Ishikawa (cell line): ENCODE data around the gene DAGLB.

ENCODE experiments used
- EGR1 ChIP-seq: IDR thresholded peaks from 2 replicates; pipeline ENCODE4 v1.6.1; 2012
- EP300 ChIP-seq: IDR thresholded peaks from 2 replicates; pipeline ENCODE4 v1.6.1; 2012; ENCODE audit warnings: borderline replicate concordance
- RAD21 ChIP-seq: IDR thresholded peaks from 2 replicates; pipeline ENCODE4 v1.6.1; 2012; ENCODE audit warnings: low read depth
- YY1 ChIP-seq: IDR thresholded peaks from 2 replicates; pipeline ENCODE4 v1.6.1; 2012; ENCODE audit warnings: low read depth
- TF ChIP-seq, protein P1 (sequence below): IDR thresholded peaks from 2 replicates; pipeline ENCODE4 v1.6.1; 2012

DNA sequence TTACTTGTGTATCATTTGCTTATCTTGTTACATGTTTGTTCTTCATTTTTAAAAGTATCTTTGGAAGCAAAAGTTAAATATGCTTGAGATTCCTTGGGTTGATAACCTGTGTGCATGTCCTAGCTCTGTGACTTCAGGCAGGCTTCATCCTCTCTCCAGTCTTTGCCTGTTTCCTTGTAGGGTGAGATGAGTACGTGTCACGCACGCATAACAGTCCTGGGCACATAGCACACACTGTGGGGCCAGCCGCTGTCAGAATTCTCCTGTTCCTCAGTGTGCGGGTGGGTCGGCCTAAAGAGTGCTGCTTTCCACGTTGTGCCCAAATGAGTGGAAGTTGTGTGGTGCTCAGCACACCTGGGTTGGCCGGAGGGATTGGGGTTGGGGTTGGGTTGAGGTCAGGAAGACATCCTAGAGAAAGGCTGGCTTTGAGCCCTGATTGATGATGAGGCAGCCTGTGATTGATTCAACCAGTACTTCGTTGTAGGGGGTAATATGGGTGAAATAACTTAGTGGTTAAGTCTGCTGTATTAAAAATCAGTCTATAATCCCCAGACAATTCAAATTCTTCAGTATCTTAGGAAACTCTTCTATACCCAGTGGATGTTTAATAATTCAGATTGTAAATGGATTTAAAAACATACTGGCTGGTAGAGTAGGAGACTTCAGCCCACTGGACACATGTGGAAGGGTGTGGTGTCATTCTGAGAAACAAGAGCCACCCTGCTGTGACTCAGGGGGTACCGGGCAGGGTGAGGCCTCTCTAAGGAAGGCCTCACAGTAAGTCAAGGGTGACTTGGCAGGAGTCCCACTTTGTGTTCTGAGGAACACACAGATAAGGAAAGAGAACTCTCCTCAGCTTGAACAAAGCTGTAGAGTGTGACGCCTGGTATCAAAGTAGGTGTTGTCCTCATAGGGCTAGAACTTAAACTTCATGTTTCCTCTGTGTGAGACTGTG, 54.8 kb downstream of the DAGLB start:
- TF ChIP-seq RAD21 (no peak), EP300 (no peak), YY1 (no peak), EGR1 (no peak)
- TF ChIP-seq, protein P1, sequence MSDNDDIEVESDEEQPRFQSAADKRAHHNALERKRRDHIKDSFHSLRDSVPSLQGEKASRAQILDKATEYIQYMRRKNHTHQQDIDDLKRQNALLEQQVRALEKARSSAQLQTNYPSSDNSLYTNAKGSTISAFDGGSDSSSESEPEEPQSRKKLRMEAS: 0 out of 2 replicates have a peak, but pooled peaks have one; percentile 18
